ENCODE measurements around the gene POR. TPM values are rescaled to one million over a fixed set of nuclear protein-coding genes. Genes with fewer than 3 reads are reported as not detected.

Gene POR
- total RNA-seq, 1 experiment from 2014 or later = 45.1 TPM

- H3K36me3 Mint-ChIP-seq (ENCODE audit: insufficient read depth, unreplicated experiment) = no peaks in the 10 kb centered on the region
- H3K27me3 Mint-ChIP-seq (ENCODE audit: insufficient read depth, unreplicated experiment) = no peaks in the 10 kb centered on the region
- peaks cover 10% of the 10 kb centered on the region for H3K4me1 Mint-ChIP-seq (ENCODE audit: insufficient read depth, unreplicated experiment)
- TF ChIP-seq, protein P1, sequence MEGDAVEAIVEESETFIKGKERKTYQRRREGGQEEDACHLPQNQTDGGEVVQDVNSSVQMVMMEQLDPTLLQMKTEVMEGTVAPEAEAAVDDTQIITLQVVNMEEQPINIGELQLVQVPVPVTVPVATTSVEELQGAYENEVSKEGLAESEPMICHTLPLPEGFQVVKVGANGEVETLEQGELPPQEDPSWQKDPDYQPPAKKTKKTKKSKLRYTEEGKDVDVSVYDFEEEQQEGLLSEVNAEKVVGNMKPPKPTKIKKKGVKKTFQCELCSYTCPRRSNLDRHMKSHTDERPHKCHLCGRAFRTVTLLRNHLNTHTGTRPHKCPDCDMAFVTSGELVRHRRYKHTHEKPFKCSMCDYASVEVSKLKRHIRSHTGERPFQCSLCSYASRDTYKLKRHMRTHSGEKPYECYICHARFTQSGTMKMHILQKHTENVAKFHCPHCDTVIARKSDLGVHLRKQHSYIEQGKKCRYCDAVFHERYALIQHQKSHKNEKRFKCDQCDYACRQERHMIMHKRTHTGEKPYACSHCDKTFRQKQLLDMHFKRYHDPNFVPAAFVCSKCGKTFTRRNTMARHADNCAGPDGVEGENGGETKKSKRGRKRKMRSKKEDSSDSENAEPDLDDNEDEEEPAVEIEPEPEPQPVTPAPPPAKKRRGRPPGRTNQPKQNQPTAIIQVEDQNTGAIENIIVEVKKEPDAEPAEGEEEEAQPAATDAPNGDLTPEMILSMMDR (IDR thresholded peaks at IDR 0.05; ENCODE audit: unreplicated experiment) = no peak
- peak overlapping the region; percentile 83 for H3K4me3 Mint-ChIP-seq (ENCODE audit: unreplicated experiment)
- H3K27ac Mint-ChIP-seq (ENCODE audit: low read depth, unreplicated experiment) = peak overlapping the region; percentile 87
- TSS peak; percentile 85 for BruUV-seq (replicated peaks)
- POLR2A ChIA-PET = interaction anchor here (0.5 to 3.3 kb wide), 19 partner anchors 9 to 137 kb away, joined by 3 to 23 read pairs (median 4); partner anchors contain the start of gene RHBDD2
- CTCF ChIA-PET = interaction anchor here (0.7 to 1.4 kb wide), 4 partner anchors 104 to 134 kb away, joined by 3 to 6 read pairs (median 4); partner anchors contain the start of genes MDH2 and STYXL1
- no peaks in the 10 kb centered on the region for H3K9me3 Mint-ChIP-seq (ENCODE audit: unreplicated experiment)
- intact Hi-C loops (cut with micrococcal nuclease) = no loop called here
- no peak for DNase-seq (ENCODE audit: unreplicated experiment)
Observed at GRCh38 chr7:75914169-75914654, 743 bp upstream of the POR start.

DNA sequence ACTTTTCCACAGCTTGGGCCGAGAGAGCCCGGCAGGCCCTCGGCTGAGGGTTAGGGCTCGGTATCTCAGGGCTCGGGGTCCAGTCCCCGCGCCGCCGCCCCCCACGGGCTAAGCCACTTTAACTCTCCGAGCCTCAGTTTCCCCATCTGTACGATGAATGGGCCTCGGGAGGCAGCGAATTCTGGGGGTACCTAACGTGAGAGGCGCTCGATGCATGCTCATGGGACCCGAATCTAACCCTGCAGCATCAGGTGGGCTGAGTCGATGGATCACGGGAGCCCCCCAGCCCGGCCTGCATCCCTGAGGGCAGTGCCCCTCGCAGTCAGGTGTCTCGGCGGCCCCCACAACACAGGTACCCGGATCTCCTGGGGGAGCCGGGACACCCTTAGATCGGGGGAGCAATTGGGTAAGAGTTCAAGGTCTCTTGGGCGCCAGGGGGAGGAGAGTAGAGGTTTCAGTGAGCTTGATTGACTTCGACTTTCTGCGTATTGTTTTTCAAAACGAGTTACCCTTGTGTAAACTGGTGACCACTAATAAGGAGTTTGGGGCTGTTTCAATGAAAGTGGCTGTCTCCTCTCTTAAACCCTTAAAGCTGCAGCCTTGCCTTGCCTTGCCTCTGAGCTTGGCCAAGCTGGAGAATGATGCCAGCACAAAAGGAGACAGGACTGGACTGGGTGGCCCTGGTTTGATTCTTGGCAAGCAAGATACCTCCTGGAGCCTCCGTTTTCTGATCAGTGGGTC lies 631 bp downstream of the POR start:
- Mint-ChIP-seq H3K9me3 (ENCODE audit: unreplicated experiment) (no peaks in the 10 kb centered on the region), H3K36me3 (ENCODE audit: insufficient read depth, unreplicated experiment) (no peaks in the 10 kb centered on the region), H3K27ac (ENCODE audit: low read depth, unreplicated experiment) (peak overlapping the region; percentile 49), H3K4me1 (ENCODE audit: insufficient read depth, unreplicated experiment) (peaks cover 15% of the 10 kb centered on the region), H3K4me3 (ENCODE audit: unreplicated experiment) (peak overlapping the region; percentile 83), H3K27me3 (ENCODE audit: insufficient read depth, unreplicated experiment) (no peaks in the 10 kb centered on the region)
- peak; percentile 38 for DNase-seq (ENCODE audit: unreplicated experiment)
- intact Hi-C loops (cut with micrococcal nuclease) = no loop called here
- ChIA-PET POLR2A (interaction anchor here (0.6 to 3.3 kb wide), 21 partner anchors 9 to 382 kb away, joined by 3 to 23 read pairs (median 4); partner anchors contain the start of genes MDH2, STYXL1 and TMEM120A), CTCF (interaction anchor here (0.5 to 1.4 kb wide), 9 partner anchors 25 to 405 kb away, joined by 3 to 5 read pairs (median 4); partner anchors contain the start of genes MDH2 and STYXL1)
- TF ChIP-seq, protein P1 (IDR thresholded peaks at IDR 0.05; ENCODE audit: unreplicated experiment) = no peak
- BruUV-seq (replicated peaks) = TSS peak; percentile 56

GRCh38 chr7:75916259-75916658 lies 1.3 kb downstream of the POR start:
- H3K4me3 Mint-ChIP-seq (ENCODE audit: unreplicated experiment) = peak overlapping the region; percentile 83
- H3K27me3 Mint-ChIP-seq (ENCODE audit: insufficient read depth, unreplicated experiment) = no peaks in the 10 kb centered on the region
- no peaks in the 10 kb centered on the region for H3K36me3 Mint-ChIP-seq (ENCODE audit: insufficient read depth, unreplicated experiment)
- peaks cover 16% of the 10 kb centered on the region for H3K4me1 Mint-ChIP-seq (ENCODE audit: insufficient read depth, unreplicated experiment)
- DNase-seq (ENCODE audit: unreplicated experiment) = no peak
- ChIA-PET POLR2A (interaction anchor here (0.6 to 3.3 kb wide), 17 partner anchors 9 to 145 kb away, joined by 3 to 23 read pairs (median 5); partner anchors contain the start of genes MDH2, STYXL1 and TMEM120A), CTCF (interaction anchor here (0.5 to 1.4 kb wide), 10 partner anchors 23 to 404 kb away, joined by 3 to 5 read pairs (median 4); no protein-coding TSS in a partner anchor)
- no TSS peak for BruUV-seq (replicated peaks)
- intact Hi-C loops (cut with micrococcal nuclease) = no loop called here
- H3K27ac Mint-ChIP-seq (ENCODE audit: low read depth, unreplicated experiment) = no peak overlapping the region
- H3K9me3 Mint-ChIP-seq (ENCODE audit: unreplicated experiment) = no peaks in the 10 kb centered on the region
- TF ChIP-seq, protein P1 (IDR thresholded peaks at IDR 0.05; ENCODE audit: unreplicated experiment) = no peak
